ENCODE results near the gene PPFIBP1.
"Not testable (repeated sequence)": the region's sequence is repeated elsewhere in the genome, so short reads cannot be mapped to it uniquely, and the experiment has no call there.

Gene PPFIBP1

GRCh38 chr12:27710592-27711316 is 186.7 kb downstream of the PPFIBP1 start, which contains the start of gene MRPS35:
MRPS35 (plus strand) TSS chr12:27710832; CDS start chr12:27710844, 12 bp downstream.
- no peaks in the 10 kb centered on the region for H3K27me3 ChIP-seq (replicated peaks; ENCODE audit: control insufficient read depth, insufficient read depth, low read length, poor library complexity, severe bottlenecking)
- no peaks in the 10 kb centered on the region for H3K9me3 ChIP-seq (ENCODE audit: control insufficient read depth, low read length)
- peaks cover 5% of the 10 kb centered on the region for H3K36me3 ChIP-seq (ENCODE audit: control insufficient read depth, insufficient read depth, low read length)
- peak within 1 kb of the TSS; percentile 73 for H3K27ac ChIP-seq (ENCODE audit: insufficient read depth, low read length, poor library complexity, severe bottlenecking)
- peak within 1 kb of the TSS; percentile 94 for H3K4me3 ChIP-seq (ENCODE audit: insufficient read depth, low read depth, low read length, poor library complexity, severe bottlenecking)
- peak; percentile 77 to 87 (median 85) for DNase-seq
- no peaks in the 10 kb centered on the region for H3K4me1 ChIP-seq (ENCODE audit: control insufficient read depth, insufficient read depth, low read length, poor library complexity, severe bottlenecking)

- Histone ChIP-seq H3K4me1 (ENCODE audit: control insufficient read depth, insufficient read depth, low read length, poor library complexity, severe bottlenecking) (no peaks in the 10 kb centered on the region), H3K27ac (ENCODE audit: insufficient read depth, low read length, poor library complexity, severe bottlenecking) (peak overlapping the region; percentile 73), H3K4me3 (ENCODE audit: insufficient read depth, low read depth, low read length, poor library complexity, severe bottlenecking) (peak overlapping the region; percentile 94), H3K9me3 (ENCODE audit: control insufficient read depth, low read length) (no peaks in the 10 kb centered on the region), H3K27me3 (replicated peaks; ENCODE audit: control insufficient read depth, insufficient read depth, low read length, poor library complexity, severe bottlenecking) (no peaks in the 10 kb centered on the region), H3K36me3 (ENCODE audit: control insufficient read depth, insufficient read depth, low read length) (peaks cover 7% of the 10 kb centered on the region)
- DNase-seq: no peak
Measured at GRCh38 chr12:27711317-27711682, 187.3 kb downstream of the PPFIBP1 start.

- Histone ChIP-seq H3K36me3 (ENCODE audit: control insufficient read depth, insufficient read depth, low read length) (peaks cover 7% of the 10 kb centered on the region), H3K4me1 (ENCODE audit: control insufficient read depth, insufficient read depth, low read length, poor library complexity, severe bottlenecking) (no peaks in the 10 kb centered on the region), H3K4me3 (ENCODE audit: insufficient read depth, low read depth, low read length, poor library complexity, severe bottlenecking) (no peak overlapping the region), H3K27me3 (replicated peaks; ENCODE audit: control insufficient read depth, insufficient read depth, low read length, poor library complexity, severe bottlenecking) (no peaks in the 10 kb centered on the region), H3K9me3 (ENCODE audit: control insufficient read depth, low read length) (no peaks in the 10 kb centered on the region), H3K27ac (ENCODE audit: insufficient read depth, low read length, poor library complexity, severe bottlenecking) (no peak overlapping the region)
- DNase-seq: no peak
Measured at GRCh38 chr12:27711967-27712366, 188.0 kb downstream of the PPFIBP1 start.

GRCh38 chr12:27723212-27723611 is 199.2 kb downstream of the PPFIBP1 start:
- Histone ChIP-seq H3K4me1 (ENCODE audit: control insufficient read depth, insufficient read depth, low read length, poor library complexity, severe bottlenecking) (no peaks in the 10 kb centered on the region), H3K4me3 (ENCODE audit: insufficient read depth, low read depth, low read length, poor library complexity, severe bottlenecking) (no peak overlapping the region), H3K27ac (ENCODE audit: insufficient read depth, low read length, poor library complexity, severe bottlenecking) (no peak overlapping the region), H3K9me3 (ENCODE audit: control insufficient read depth, low read length) (no peaks in the 10 kb centered on the region), H3K27me3 (replicated peaks; ENCODE audit: control insufficient read depth, insufficient read depth, low read length, poor library complexity, severe bottlenecking) (no peaks in the 10 kb centered on the region), H3K36me3 (ENCODE audit: control insufficient read depth, insufficient read depth, low read length) (peaks cover 34% of the 10 kb centered on the region)
- no peak for DNase-seq

GRCh38 chr12:27730097-27730588 is 206.1 kb downstream of the PPFIBP1 start:
- Histone ChIP-seq H3K27me3 (replicated peaks; ENCODE audit: control insufficient read depth, insufficient read depth, low read length, poor library complexity, severe bottlenecking) (no peaks in the 10 kb centered on the region), H3K4me1 (ENCODE audit: control insufficient read depth, insufficient read depth, low read length, poor library complexity, severe bottlenecking) (no peaks in the 10 kb centered on the region), H3K27ac (ENCODE audit: insufficient read depth, low read length, poor library complexity, severe bottlenecking) (no peak overlapping the region), H3K4me3 (ENCODE audit: insufficient read depth, low read depth, low read length, poor library complexity, severe bottlenecking) (no peak overlapping the region), H3K36me3 (ENCODE audit: control insufficient read depth, insufficient read depth, low read length) (peaks cover 24% of the 10 kb centered on the region), H3K9me3 (ENCODE audit: control insufficient read depth, low read length) (no peaks in the 10 kb centered on the region)
- no peak for DNase-seq

- Histone ChIP-seq H3K4me1 (ENCODE audit: control insufficient read depth, insufficient read depth, low read length, poor library complexity, severe bottlenecking) (no peaks in the 10 kb centered on the region), H3K9me3 (ENCODE audit: control insufficient read depth, low read length) (no peaks in the 10 kb centered on the region), H3K4me3 (ENCODE audit: insufficient read depth, low read depth, low read length, poor library complexity, severe bottlenecking) (no peak overlapping the region), H3K27me3 (replicated peaks; ENCODE audit: control insufficient read depth, insufficient read depth, low read length, poor library complexity, severe bottlenecking) (no peaks in the 10 kb centered on the region), H3K27ac (ENCODE audit: insufficient read depth, low read length, poor library complexity, severe bottlenecking) (no peak overlapping the region), H3K36me3 (ENCODE audit: control insufficient read depth, insufficient read depth, low read length) (peaks cover 26% of the 10 kb centered on the region)
- no peak for DNase-seq
Measured at GRCh38 chr12:27732281-27732680, 208.3 kb downstream of the PPFIBP1 start.

- DNase-seq: peak in 1 of 3 donors; percentile 8
Measured at GRCh38 chr12:27733052-27733656, 209.1 kb downstream of the PPFIBP1 start.

GRCh38 chr12:27733791-27734190 is 209.8 kb downstream of the PPFIBP1 start:
- DNase-seq: no peak
- Histone ChIP-seq H3K4me3 (ENCODE audit: insufficient read depth, low read depth, low read length, poor library complexity, severe bottlenecking) (no peak overlapping the region), H3K27ac (ENCODE audit: insufficient read depth, low read length, poor library complexity, severe bottlenecking) (no peak overlapping the region), H3K4me1 (ENCODE audit: control insufficient read depth, insufficient read depth, low read length, poor library complexity, severe bottlenecking) (no peaks in the 10 kb centered on the region), H3K9me3 (ENCODE audit: control insufficient read depth, low read length) (no peaks in the 10 kb centered on the region), H3K27me3 (replicated peaks; ENCODE audit: control insufficient read depth, insufficient read depth, low read length, poor library complexity, severe bottlenecking) (no peaks in the 10 kb centered on the region), H3K36me3 (ENCODE audit: control insufficient read depth, insufficient read depth, low read length) (peaks cover 30% of the 10 kb centered on the region)

More at GRCh38 chr12:27733052-27733656, 209.1 kb downstream of the PPFIBP1 start:
- peaks cover 34% of the 10 kb centered on the region for H3K36me3 ChIP-seq (ENCODE audit: control insufficient read depth, insufficient read depth, low read length)
- H3K4me3 ChIP-seq (ENCODE audit: insufficient read depth, low read depth, low read length, poor library complexity, severe bottlenecking): no peak overlapping the region
- no peaks in the 10 kb centered on the region for H3K27me3 ChIP-seq (replicated peaks; ENCODE audit: control insufficient read depth, insufficient read depth, low read length, poor library complexity, severe bottlenecking)
- H3K9me3 ChIP-seq (ENCODE audit: control insufficient read depth, low read length): no peaks in the 10 kb centered on the region
- H3K4me1 ChIP-seq (ENCODE audit: control insufficient read depth, insufficient read depth, low read length, poor library complexity, severe bottlenecking): no peaks in the 10 kb centered on the region
- H3K27ac ChIP-seq (ENCODE audit: insufficient read depth, low read length, poor library complexity, severe bottlenecking): no peak overlapping the region

- not testable (repeated sequence) for H3K4me3 ChIP-seq (ENCODE audit: insufficient read depth, low read depth, low read length, poor library complexity, severe bottlenecking); DNase-seq; H3K4me1 ChIP-seq (ENCODE audit: control insufficient read depth, insufficient read depth, low read length, poor library complexity, severe bottlenecking); H3K27me3 ChIP-seq (replicated peaks; ENCODE audit: control insufficient read depth, insufficient read depth, low read length, poor library complexity, severe bottlenecking); H3K27ac ChIP-seq (ENCODE audit: insufficient read depth, low read length, poor library complexity, severe bottlenecking); H3K9me3 ChIP-seq (ENCODE audit: control insufficient read depth, low read length)
- H3K36me3 ChIP-seq (ENCODE audit: control insufficient read depth, insufficient read depth, low read length): peaks cover 35% of the 10 kb centered on the region
Measured at GRCh38 chr12:27734321-27734720, 210.3 kb downstream of the PPFIBP1 start.

- no peak overlapping the region for H3K27ac ChIP-seq (ENCODE audit: insufficient read depth, low read length, poor library complexity, severe bottlenecking)
- H3K36me3 ChIP-seq (ENCODE audit: control insufficient read depth, insufficient read depth, low read length): peaks cover 41% of the 10 kb centered on the region
- H3K4me3 ChIP-seq (ENCODE audit: insufficient read depth, low read depth, low read length, poor library complexity, severe bottlenecking): no peak overlapping the region
- no peaks in the 10 kb centered on the region for H3K27me3 ChIP-seq (replicated peaks; ENCODE audit: control insufficient read depth, insufficient read depth, low read length, poor library complexity, severe bottlenecking)
- H3K9me3 ChIP-seq (ENCODE audit: control insufficient read depth, low read length): no peaks in the 10 kb centered on the region
- no peaks in the 10 kb centered on the region for H3K4me1 ChIP-seq (ENCODE audit: control insufficient read depth, insufficient read depth, low read length, poor library complexity, severe bottlenecking)
- no peak for DNase-seq
Measured at GRCh38 chr12:27743601-27744000, 219.6 kb downstream of the PPFIBP1 start.

All from effector memory CD4-positive, alpha-beta T cell (primary cell).